ENCODE measurements around the gene LLGL1. TPM values are rescaled to one million over a fixed set of nuclear protein-coding genes. Genes with fewer than 3 reads are reported as not detected.

LLGL1 gene
- total and polyA plus RNA-seq, 2 donors (not counting 3 experiments of a cell fraction or from before 2014, with no cell fraction given) = 34.9 to 47.1 TPM

DNA sequence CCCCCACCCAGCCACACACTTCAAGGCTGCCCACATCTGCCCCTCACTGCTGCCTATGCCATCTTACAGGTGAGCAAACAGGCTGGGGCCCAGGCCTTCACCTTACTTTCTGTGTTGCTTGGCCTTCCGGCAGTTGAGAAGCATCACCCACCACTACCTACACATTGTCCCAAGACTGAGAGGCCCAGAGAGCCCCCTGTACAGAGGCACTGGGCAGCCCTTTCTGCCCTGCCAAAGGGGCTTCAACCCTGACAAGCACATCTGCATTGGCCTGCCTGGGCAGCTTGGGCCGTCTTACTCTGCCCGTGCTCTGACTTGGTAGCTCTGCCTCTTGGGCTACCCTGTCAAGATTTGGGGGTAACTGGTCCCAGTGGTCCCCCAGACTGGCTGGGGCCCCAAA, 36.2 kb downstream of the LLGL1 start:
- H3K9ac ChIP-seq (replicated peaks; ENCODE audit: extremely low read depth, insufficient read depth, low read length) = no peak overlapping the region
- dilution Hi-C loops (cut with MboI; ENCODE audit: extremely low pct_ligation_motif_present, low sequenced_read_pairs) = no loop called here

More for the DNA sequence above, 36.2 kb downstream of the LLGL1 start:
- H3K27ac ChIP-seq (ENCODE audit: insufficient read depth, low read depth, low read length) = no peak overlapping the region
- intact Hi-C loops (cut with micrococcal nuclease) = loop anchor here (1.0 kb wide), 2 partner anchors 36 to 44 kb away; partner anchors contain the start of gene LLGL1
- no peaks in the 10 kb centered on the region for H4K20me1 ChIP-seq (replicated peaks; ENCODE audit: control insufficient read depth, extremely low read depth, insufficient read depth, low read length)
- H3K4me1 ChIP-seq (ENCODE audit: control insufficient read depth, extremely low read depth, insufficient read depth, low read length) = peaks cover 14% of the 10 kb centered on the region
- TF ChIP-seq JUN (IDR thresholded peaks at IDR 0.05; ENCODE audit: borderline replicate concordance, insufficient read depth, insufficient read length, low read depth) (no peak), MYC (IDR thresholded peaks at IDR 0.05; ENCODE audit: low read depth, low read length) (no peak), GATA2 (IDR thresholded peaks at IDR 0.05; ENCODE audit: insufficient read depth, insufficient read length, low read depth, low read length) (no peak), EZH2 (IDR thresholded peaks at IDR 0.05; ENCODE audit: borderline replicate concordance, low read depth, low read length, severe bottlenecking) (no peak), POLR2AphosphoS5 (IDR thresholded peaks at IDR 0.05; ENCODE audit: insufficient read depth, low read depth, low read length) (no peak), POLR2A (IDR thresholded peaks at IDR 0.05; ENCODE audit: low read depth, low read length) (no peak), FOS (IDR thresholded peaks at IDR 0.05; ENCODE audit: borderline replicate concordance, insufficient read depth, low read length) (no peak)
- TF ChIP-seq, protein P1, sequence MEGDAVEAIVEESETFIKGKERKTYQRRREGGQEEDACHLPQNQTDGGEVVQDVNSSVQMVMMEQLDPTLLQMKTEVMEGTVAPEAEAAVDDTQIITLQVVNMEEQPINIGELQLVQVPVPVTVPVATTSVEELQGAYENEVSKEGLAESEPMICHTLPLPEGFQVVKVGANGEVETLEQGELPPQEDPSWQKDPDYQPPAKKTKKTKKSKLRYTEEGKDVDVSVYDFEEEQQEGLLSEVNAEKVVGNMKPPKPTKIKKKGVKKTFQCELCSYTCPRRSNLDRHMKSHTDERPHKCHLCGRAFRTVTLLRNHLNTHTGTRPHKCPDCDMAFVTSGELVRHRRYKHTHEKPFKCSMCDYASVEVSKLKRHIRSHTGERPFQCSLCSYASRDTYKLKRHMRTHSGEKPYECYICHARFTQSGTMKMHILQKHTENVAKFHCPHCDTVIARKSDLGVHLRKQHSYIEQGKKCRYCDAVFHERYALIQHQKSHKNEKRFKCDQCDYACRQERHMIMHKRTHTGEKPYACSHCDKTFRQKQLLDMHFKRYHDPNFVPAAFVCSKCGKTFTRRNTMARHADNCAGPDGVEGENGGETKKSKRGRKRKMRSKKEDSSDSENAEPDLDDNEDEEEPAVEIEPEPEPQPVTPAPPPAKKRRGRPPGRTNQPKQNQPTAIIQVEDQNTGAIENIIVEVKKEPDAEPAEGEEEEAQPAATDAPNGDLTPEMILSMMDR (IDR thresholded peaks at IDR 0.05; ENCODE audit: extremely low read depth in 1 of 2, insufficient read depth in 1 of 2, low read depth in 1 of 2, low read length in 2 of 2) = no peak
- TF ChIP-seq, protein P2, sequence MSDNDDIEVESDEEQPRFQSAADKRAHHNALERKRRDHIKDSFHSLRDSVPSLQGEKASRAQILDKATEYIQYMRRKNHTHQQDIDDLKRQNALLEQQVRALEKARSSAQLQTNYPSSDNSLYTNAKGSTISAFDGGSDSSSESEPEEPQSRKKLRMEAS (IDR thresholded peaks at IDR 0.05; ENCODE audit: insufficient read depth, insufficient read length) = no peak
- FAIRE-seq (peak; percentile 37), DNase-seq (ENCODE audit: low read depth, low spot score) (no peak)
- H3K9me1 ChIP-seq (replicated peaks; ENCODE audit: control insufficient read depth, extremely low read depth, insufficient read depth, low read length) = no peaks in the 10 kb centered on the region
- H3K36me3 ChIP-seq (ENCODE audit: control insufficient read depth in 2 of 2, extremely low read depth in 1 of 2, insufficient read depth in 2 of 2, low read length in 2 of 2) = peaks cover 2 to 20% of the 10 kb centered on the region in 2 experiments
- H3K79me2 ChIP-seq (ENCODE audit: control insufficient read depth, insufficient read depth, low read length) = peaks cover 13% of the 10 kb centered on the region
- H3K27me3 ChIP-seq (ENCODE audit: control insufficient read depth in 2 of 2, insufficient read depth in 2 of 2, low read length in 2 of 2) = no peaks in the 10 kb centered on the region
- peak overlapping the region; percentile 58 for H3K4me2 ChIP-seq (ENCODE audit: insufficient read depth, low read length)
- no TSS peak for BruUV-seq (replicated peaks)
- no peak overlapping the region for H2AFZ ChIP-seq (ENCODE audit: low read depth, low read length)
- ChIA-PET CTCF (interaction anchor here (0.5 to 0.7 kb wide), 2 partner anchors 81 to 121 kb away, joined by 3 read pairs; no protein-coding TSS in a partner anchor), POLR2A (no interaction called here)
- H3K9me3 ChIP-seq (replicated peaks; ENCODE audit: control insufficient read depth, insufficient read depth, low read length) = no peaks in the 10 kb centered on the region
- H3K4me3 ChIP-seq (replicated peaks in 1 of 3; ENCODE audit: insufficient read depth in 1 of 3, low read depth in 1 of 3, low read length in 3 of 3) = no peak overlapping the region
